Activated CD8-positive, alpha-beta memory T cell treated with anti-CD3 and anti-CD28 coated beads, Interleukin-2, amount 50 U/mL, for 24 hours (primary cell): ENCODE results near the gene RTF2.
A peak's percentile ranks its signal among the peaks of the same experiment; 100 is the strongest.

ENCODE experiments used
- DNase-seq: peaks from one replicate; pipeline ENCODE4 v3.0.0-alpha.2; 2020; ENCODE audit errors: extremely low read depth

RTF2 gene, protein sequence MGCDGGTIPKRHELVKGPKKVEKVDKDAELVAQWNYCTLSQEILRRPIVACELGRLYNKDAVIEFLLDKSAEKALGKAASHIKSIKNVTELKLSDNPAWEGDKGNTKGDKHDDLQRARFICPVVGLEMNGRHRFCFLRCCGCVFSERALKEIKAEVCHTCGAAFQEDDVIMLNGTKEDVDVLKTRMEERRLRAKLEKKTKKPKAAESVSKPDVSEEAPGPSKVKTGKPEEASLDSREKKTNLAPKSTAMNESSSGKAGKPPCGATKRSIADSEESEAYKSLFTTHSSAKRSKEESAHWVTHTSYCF

DNA sequence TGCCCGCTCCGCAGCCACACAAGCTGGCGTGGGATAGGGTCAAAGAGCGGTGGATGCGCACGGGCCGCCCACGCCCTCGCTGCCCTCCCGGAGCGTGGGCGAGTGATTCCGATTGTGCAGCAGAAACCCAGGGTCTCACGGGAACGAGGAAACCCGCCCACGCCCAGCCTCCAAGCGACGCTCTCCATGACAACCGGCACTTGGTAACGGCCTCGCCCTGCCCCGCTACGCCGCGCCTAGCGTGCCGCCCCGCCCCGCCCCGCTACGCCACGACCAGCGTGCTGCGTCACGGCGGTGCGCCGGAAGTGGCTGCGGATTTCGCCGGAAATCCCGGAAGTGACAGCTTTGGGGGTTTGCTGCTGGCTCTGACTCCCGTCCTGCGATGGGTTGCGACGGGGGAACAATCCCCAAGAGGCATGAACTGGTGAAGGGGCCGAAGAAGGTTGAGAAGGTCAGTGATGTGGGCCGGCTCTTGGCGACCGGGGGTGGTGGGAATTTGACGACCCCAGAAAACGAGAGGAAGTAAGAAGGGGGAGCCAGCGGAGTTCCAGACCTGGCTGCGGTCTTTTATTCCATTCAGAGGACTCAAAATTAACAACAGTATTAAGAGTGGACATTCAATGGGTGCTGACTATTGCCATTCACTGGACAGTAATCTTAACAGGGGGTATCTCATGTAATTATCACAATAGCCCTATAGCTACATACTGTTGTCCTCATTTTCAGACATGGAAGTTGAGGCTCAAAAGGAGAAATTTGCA lies at the start of gene RTF2:
RTF2 (plus strand) TSS at position 312 of the 761 bp plus-strand sequence; CDS start at position 383, 71 bp downstream.
- peak; percentile 95 for DNase-seq

DNA sequence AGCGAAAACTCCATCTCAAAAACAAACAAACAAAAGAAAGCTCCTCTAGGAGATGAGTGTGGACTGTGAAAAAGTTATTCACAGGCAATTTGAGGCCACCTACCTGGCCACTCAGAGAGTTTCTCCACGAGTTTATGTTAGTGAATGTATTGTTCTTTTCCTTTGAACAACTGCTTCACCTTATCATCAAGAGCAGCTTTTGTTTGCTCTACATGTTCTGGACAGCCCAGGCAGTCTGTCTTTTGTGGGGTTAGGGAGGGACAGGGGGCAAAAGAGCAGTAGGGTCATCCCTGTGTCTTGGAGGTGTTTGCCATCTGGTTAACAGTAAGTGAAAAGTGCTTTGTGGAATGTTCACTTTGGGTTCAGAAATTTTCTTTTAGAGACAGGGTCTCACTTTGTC lies 48.4 kb upstream of the RTF2 start:
- no peak for DNase-seq

DNA sequence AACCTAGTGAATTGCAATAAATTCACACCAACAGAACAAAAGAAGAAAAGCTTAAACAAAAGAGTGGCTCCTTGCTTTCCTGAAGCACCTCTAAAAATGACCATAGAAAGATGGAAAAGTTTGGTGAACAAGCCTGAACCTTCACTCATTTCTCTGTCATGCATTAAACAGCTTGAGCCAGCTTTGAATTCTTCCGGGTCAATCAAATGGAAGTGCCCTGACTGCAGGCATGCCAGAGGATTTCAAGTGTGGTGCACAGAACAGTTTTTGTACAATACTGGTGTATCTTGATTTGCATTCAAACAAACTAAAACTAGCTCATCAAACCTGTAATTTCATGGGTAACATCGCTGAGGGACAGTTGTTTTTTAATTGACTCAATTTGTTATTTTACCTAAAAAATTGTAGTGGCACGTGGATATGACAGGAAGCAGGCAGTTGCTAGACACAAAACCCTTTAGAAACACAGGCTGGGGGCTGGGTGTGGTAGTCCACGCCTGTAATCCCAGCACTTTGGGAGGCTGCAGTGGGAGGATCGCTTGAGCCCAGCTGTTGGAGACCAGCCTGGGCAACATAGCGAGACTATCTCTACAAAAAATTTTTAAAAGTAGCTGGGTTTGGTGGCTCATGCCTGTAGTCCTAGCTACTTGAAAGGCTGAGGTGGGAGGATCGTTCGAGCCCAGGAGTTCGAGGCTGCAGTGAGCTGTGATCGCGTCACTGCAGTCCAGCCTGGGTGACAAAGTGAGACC lies 47.3 kb upstream of the RTF2 start:
- DNase-seq: no peak

DNA sequence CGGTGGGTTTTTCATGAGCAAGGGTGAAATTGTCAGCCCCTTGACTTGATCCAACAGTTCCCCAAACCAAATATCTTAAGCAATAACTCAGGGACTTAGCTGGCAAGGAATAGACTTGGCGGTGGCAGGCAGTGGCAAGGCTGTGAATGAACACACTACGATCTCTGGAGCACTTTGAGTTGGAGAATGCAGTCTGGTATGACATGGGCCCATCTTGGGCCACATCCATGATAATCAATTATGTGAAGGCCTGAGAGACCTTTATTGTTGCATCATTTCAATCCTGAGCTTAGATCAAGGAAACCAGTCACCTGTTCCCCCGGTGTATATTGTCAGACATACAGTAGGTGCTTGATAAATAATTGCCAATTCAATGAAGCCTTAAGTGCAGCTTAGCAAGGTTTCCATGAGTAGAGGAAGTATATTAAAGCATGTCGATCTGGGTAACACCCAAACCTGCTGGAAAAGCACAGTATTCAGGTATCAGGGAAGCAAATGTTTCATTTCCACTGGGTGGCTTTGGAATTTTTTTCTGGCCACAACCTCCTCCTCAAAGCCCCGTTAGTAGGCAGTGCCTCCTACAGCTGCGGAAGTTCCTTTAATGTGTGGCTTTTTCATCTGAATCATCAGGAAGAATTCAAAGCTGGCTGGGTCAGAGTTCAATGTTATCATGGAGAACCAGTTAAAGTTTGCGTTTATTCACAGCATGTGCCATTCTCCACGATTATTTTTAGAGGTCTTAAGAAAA lies 46.2 kb upstream of the RTF2 start:
- DNase-seq: no peak

DNA sequence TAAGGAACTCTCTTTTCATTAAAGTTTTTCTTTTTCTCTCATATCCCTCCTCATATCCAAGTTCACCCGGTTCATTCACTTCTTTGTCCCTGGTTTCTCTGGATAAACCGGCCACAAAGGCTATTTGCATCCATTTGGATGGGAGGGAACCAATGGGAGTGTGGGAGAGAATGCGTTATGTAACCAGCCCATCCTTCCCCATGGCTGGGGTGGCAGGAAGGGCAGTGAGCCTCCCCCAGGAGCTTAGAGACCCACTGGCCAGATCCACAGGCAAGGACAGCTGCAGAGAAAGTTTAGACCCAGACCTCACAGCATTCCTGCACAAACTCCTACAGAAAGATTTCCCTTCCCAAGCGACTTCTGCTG lies 45.6 kb upstream of the RTF2 start:
- DNase-seq: no peak

DNA sequence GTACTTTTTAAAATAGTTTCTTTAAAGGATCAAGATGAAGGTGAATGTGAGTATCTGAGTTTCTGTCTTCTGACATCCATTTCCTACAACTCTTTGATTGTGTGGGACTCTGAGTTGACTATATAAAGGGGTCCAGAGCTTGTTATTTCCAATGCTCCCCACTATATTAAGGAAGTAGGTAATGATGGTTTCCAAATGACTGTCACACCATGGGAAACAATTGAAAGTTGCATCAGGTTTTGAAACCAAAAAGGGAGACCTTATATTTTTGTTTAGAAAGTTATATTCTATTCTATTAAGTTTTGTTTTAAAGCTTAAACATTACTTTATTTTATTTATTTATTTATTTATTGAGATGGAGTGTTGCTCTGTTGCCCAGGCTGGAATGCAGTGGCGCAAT lies 45.2 kb upstream of the RTF2 start:
- DNase-seq: no peak

DNA sequence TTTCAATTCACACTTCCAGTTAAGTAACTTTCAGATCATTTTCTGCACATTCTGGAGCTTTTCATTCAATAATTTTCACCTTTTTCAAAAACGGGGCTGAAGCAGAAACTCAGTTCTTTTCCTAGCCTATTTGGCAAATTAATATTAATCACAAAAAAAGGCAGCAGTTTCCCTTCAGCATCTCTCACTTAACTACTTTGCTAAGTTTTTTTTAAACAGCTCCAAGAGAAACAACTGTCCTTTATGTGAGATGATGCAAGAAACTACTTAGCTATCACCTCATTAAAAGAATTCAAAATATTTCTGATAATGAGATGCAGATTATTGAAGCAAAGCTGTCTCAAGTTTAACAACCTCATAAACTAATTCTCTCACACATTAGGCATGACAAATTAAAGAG lies 44.5 kb upstream of the RTF2 start:
- DNase-seq: no peak

DNA sequence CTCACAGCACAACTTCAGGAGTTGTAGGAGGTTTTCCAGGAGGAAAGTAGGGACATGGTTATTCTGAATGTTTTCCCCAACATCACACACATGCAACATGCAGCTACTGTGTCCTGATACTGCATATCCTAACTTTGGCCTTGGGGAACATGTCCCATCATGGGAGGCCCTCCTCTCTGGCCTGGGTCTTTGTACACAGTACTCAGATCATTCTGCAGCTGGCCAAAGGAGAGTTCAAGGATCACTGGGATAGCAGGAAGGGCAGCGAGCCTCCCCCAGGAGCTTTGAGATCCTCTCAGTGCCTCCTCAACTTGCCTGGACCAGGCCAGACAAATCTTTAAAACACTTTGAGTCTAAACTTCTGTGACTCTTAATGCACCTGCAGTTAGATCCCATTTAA lies 43.5 kb upstream of the RTF2 start:
- no peak for DNase-seq

DNA sequence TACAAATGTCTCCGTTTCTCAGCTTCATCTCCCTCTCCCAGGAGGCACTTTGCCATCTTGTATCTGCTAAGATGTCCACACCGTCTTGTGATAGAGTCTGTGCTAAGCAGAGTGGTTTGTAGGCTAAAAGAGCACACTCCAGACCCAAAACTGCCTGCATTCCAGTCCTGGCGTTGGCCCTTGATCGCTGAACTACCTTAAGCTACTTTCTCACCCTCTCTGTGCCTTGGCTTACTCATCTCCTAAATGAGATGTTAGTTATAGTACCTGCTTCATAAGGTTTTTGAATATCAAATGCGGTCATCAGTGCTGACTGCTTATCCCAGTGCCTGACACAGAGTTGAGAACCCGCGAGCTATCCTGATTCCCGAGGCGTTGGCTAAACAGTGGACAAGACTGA lies 42.4 kb upstream of the RTF2 start:
- DNase-seq: no peak

DNA sequence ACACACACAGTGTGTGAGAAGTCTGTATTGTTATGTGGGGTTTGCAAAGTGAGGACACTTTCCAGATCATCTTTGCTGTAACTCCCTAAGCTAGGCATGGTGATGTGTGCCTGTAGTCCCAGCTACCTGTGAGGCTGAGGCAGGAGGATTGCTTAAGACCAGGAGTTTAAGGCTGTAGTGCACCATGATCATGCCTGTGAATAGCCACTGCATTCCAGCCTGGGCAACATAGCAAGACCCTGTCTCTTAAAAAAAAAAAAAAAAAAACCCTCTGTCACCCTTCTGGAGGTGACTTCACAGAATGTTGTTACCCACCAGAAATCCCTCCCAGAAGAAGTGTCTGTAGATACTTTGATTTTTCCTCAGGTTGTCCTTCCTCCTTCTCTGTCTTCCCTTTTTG lies 41.5 kb upstream of the RTF2 start:
- DNase-seq: no peak

DNA sequence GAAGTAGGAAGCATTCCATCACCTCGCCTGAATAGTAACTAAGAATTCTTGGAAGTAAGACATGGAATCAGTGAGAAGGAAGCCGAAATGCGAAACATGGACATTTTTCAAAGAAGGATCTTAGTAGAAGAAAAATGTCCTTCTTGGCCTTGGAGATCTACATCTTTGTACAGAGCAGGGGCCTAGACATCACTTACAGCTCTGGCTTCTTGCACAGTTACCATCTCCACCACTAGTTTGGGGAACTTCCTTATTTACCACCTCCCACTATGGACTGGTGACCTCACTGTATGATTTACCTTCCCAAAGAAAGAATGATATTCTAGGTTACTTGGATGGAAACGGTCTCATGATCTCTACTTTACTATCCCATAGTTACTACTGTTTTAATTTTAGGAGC lies 40.6 kb upstream of the RTF2 start:
- DNase-seq: no peak

DNA sequence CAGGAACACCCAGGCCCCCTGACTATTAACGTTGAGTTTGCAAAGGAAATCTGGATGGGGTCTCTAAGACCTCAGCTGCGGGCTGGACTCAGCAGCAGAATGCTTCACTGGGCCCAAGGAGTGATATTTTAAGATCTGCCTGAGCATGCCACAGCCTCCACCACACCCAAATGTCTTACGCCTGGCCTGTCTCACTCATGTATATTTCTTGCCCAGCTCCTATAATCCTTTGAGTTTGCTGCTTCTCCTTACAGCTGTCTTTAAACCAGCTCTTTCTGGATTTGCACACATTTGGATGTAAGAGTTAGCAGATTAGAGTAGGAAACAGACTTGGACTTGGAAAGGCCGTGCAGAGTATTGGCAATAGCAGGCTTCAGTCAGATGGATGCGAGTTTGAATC lies 40.0 kb upstream of the RTF2 start:
- no peak for DNase-seq

DNA sequence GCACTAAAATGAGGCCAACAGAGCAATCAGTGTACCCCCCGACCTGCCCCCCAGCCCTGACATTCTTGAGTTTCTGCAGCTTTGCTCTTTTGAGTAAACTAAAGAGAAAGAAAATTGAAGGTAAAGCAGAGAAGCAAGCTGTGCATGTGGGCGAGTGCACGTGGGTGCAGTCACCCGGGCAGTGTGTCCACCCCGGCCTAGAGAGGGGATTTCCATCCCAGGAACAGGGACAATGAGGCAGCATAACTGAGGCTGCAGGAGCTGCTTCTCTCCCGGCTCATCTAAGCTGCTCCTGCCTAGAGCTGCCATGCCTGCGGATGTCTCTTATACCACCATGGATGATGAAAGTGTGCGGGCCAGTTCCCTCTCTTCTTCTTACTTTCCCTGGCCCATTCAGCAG lies 39.5 kb upstream of the RTF2 start:
- DNase-seq: no peak

DNA sequence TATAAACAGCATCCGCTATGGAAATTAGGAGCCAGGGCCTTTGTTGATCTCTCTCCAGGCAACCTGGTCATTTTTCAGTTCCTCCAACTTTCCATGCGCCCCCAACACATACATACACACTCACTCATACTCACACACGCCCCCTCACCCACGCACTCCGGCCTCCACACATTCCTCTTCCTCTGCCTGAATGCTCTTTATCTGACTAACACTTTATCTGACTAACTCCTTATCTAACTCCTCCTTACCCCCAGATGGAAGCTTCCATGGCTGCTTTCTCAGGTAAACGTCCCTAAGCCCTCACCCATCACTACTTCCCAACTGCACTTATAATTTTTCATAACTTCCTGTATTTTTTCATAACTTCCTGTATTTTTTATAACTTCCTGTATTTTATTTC lies 38.9 kb upstream of the RTF2 start:
- DNase-seq: no peak

DNA sequence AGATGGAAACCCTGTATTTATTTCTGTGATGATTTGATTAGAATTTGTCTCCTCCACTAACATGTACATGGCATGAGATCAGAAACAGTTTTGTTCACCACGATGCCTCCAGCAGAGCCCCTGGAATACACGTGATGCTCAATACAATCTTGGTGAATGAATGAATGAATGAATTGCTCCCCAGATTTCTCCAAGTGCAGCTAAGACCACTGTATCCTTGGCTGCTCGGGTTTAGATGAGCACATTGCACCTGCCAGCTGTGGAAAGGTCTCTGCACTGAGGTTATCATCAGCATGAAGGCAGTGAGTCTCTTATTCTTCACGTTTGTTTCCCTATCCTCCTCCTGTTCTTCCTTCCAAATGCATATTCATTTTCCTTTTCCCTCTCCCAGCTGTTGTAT lies 38.5 kb upstream of the RTF2 start:
- no peak for DNase-seq

DNA sequence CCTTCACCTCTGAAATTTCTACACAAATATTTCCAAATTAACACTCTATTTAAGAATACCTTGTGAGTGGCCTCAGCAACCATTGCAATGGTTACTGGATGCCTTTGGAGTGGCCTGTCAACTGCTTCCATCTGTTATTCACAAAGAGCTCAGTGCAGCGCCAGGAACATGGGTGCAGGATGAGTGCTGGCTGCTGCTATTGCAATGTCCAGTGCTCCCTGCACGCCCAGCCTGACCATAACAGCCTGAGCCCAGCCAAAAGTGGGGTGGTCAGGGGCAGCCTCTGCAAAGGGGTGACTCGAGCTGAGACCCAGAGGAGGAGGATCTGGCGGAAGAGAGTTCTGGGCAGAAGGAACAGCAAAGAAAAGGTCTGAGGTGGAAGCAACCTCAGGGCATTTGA lies 38.0 kb upstream of the RTF2 start:
- no peak for DNase-seq

DNA sequence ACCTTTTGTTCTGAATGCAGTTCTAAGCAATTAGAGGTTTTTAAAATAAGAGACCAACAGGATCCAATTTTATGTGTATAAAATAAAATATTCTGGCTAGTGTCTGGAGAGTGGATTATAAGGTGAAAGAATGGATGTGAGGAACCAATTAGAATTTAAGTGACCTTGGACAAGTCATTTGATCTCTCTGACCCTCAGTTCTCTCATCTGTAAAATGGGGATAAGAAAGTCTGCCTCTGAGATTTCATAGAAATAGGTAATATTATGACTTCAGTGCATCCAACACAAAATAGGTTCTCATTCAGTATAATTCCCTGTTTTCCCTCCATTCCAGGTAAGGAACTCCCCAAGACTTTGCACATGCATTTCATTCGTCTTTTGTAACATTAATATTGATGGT lies 37.5 kb upstream of the RTF2 start:
- no peak for DNase-seq

DNA sequence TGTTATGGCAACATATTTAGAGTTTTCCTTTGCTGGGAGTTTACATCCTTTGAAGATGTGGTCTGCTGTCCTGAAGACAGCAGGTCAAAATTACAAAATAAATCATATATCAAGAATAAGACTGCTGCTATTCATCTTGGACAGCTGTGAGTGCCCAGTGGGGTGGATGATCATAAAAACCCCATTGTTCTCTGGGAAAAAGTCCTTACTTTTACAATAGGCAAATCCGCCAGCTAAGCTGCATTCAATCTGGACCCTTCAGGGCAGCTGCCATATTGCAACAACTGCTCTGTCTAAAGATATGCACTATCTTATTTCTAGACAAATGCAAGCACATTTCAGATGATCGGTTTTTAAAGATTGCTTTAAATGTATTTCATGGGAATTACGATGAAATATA lies 37.0 kb upstream of the RTF2 start:
- no peak for DNase-seq

DNA sequence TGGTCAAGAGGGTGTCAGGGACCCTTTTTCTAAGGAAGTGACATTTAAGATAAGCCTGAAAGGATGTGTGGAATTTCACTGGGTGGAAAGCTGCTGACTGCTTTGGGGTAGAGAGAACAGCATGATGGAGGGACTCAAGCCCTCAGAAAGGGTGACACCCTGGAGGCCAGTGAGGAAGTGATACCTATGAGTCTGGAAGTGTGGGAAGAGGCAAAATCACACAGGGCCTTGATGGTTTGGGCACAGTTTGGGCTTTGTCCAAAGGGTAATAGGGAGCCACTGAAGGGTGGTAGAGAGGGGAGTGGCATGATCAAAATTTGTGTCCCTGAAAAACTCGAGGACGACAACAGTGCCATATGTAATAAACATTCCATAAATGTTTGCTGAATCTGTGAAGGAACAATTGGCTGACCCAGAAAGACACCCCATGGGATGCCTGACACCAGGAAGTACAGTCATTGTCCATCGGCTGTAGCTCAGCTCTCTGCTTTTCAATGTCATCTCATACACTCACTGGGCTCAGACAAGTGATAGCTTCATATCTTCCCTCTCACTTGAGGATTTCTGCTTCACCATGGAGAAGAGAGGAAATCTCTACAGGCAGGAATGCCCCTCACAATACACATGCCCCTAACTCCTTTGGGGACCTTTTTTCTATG lies 35.1 kb upstream of the RTF2 start:
- DNase-seq: no peak

DNA sequence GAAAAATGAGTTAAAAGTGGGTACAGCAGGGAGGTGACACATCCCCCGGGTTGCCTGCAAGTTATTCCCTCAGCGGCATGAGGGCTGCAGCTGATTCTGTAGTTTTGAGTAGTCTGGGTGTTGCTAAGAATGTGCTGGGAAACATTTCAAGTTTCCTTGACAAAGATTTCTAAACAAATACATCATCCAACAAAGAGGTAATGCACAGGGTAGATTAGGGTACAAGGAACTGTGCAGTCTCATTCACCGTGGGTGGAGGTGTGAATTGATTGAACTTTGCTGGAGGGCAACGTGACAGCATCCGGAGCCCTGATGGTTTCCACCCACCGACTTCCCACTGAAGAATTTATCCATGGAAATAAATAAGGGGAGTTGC lies 34.6 kb upstream of the RTF2 start:
- DNase-seq: no peak

DNA sequence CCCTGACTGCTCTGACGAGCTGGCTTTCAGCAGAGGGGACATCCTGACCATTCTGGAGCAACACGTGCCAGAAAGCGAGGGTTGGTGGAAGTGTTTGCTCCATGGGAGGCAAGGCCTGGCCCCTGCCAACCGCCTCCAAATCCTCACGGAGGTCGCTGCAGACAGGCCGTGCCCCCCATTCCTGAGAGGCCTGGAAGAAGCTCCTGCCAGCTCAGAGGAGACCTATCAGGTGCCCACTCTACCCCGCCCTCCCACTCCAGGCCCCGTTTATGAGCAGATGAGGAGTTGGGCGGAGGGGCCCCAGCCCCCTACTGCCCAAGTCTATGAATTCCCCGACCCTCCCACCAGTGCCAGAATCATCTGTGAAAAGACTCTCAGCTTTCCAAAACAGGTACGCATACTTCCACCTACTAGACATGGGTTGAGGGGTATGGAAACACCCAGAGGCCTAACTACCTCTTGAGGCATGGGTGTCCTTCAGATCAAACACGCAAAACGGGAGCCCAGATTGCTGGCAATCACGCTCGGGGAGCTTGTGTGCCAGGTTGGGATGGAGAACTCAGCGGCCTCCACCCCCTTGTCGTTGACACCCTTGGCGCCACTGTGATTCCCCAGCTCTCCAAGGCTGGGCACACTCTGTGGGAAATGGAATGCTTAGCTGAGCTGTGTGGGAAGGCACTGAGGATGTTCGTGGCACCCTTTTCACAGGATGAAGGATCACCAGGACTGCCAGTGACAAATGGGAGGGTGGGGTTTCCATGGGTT lies 31.0 kb upstream of the RTF2 start:
- DNase-seq: no peak
